HEK293T (cell line): Measurements from ENCODE around the gene DYNLRB1.
A peak's percentile ranks its signal among the peaks of the same experiment; 100 is the strongest.

Experiments
- CTCF ChIA-PET: fragments of 350-600 bp; formaldehyde crosslinking; extraction: SDS; loops from one replicate; lab custom pipeline; 2021; ENCODE audit warnings: antibody characterized with exemption, inconsistent platforms; lab: Yijun Ruan, JAX
- POLR2A ChIA-PET: fragments of 350-600 bp; formaldehyde crosslinking; extraction: SDS; loops from one replicate; lab custom pipeline; 2020; ENCODE audit warnings: antibody characterized with exemption, inconsistent platforms; lab: Yijun Ruan, JAX
- DNase-seq: peaks from one replicate; pipeline ENCODE4 v3.0.0; 2012; ENCODE audit warnings: mixed read lengths; ENCODE audit errors: extremely low spot score
- ARNT ChIP-seq: fragments of 450-650 bp; IDR thresholded peaks from 2 replicates; pipeline ENCODE4 v1.6.1; 2017; ENCODE audit warnings: mild to moderate bottlenecking
- BHLHE40 ChIP-seq: fragments of 450-650 bp; IDR thresholded peaks from 2 replicates; pipeline ENCODE4 v1.6.1; 2016; ENCODE audit warnings: mild to moderate bottlenecking, moderate library complexity, borderline replicate concordance
- CTBP1 ChIP-seq: fragments of 450-650 bp; IDR thresholded peaks from 2 replicates; pipeline ENCODE4 v1.6.1; 2016; ENCODE audit warnings: borderline replicate concordance
- ELF4 ChIP-seq: fragments of 450-650 bp; IDR thresholded peaks from 2 replicates; pipeline ENCODE4 v1.6.1; 2017; ENCODE audit warnings: antibody characterized with exemption
- FOXA1 ChIP-seq: fragments of 450-650 bp; IDR thresholded peaks from 2 replicates; pipeline ENCODE4 v1.6.1; 2016; ENCODE audit warnings: mild to moderate bottlenecking
- FOXK2 ChIP-seq: fragments of 450-650 bp; IDR thresholded peaks from 2 replicates; pipeline ENCODE4 v1.6.1; 2016; ENCODE audit warnings: mild to moderate bottlenecking
- FOXM1 ChIP-seq: fragments of 450-650 bp; IDR thresholded peaks from 2 replicates; pipeline ENCODE4 v1.6.1; 2017; ENCODE audit warnings: mild to moderate bottlenecking, borderline replicate concordance
- HDGF ChIP-seq: fragments of 450-650 bp; IDR thresholded peaks from 2 replicates; pipeline ENCODE4 v1.6.1; 2017; ENCODE audit warnings: antibody characterized with exemption, borderline replicate concordance
- L3MBTL2 ChIP-seq: fragments of 450-650 bp; conservative IDR thresholded peaks from 2 replicates; pipeline ENCODE4 v1.6.1; 2016; ENCODE audit warnings: mild to moderate bottlenecking
- LEF1 ChIP-seq: fragments of 450-650 bp; IDR thresholded peaks from 2 replicates; pipeline ENCODE4 v1.6.1; 2017; ENCODE audit warnings: mild to moderate bottlenecking, borderline replicate concordance
- NFRKB ChIP-seq: fragments of 450-650 bp; IDR thresholded peaks from 2 replicates; pipeline ENCODE4 v1.6.1; 2016; ENCODE audit warnings: mild to moderate bottlenecking, moderate library complexity
- PKNOX1 ChIP-seq: fragments of 450-650 bp; IDR thresholded peaks from 2 replicates; pipeline ENCODE4 v1.6.1; 2016
- SP1 ChIP-seq: fragments of 450-650 bp; IDR thresholded peaks from 2 replicates; pipeline ENCODE4 v1.6.1; 2017
- SUZ12 ChIP-seq: fragments of 450-650 bp; IDR thresholded peaks from 2 replicates; pipeline ENCODE4 v1.6.1; 2016; ENCODE audit warnings: mild to moderate bottlenecking
- TARDBP ChIP-seq: fragments of 450-650 bp; IDR thresholded peaks from 2 replicates; pipeline ENCODE4 v1.6.1; 2016
- ZNF384 ChIP-seq: fragments of 450-650 bp; IDR thresholded peaks from 2 replicates; pipeline ENCODE4 v1.6.1; 2016

Gene DYNLRB1

GRCh38 chr20:34522969-34523871 lies 7.0 kb downstream of the DYNLRB1 start:
- TF ChIP-seq ARNT: no peak
- no peak for TF ChIP-seq NFRKB
- TF ChIP-seq CTBP1: no peak
- TF ChIP-seq SP1: no peak
- TF ChIP-seq ELF4: no peak
- TF ChIP-seq BHLHE40: no peak
- TF ChIP-seq L3MBTL2: no peak
- no peak for TF ChIP-seq HDGF
- TF ChIP-seq FOXA1: no peak
- TF ChIP-seq PKNOX1: no peak
- TF ChIP-seq LEF1: no peak
- TF ChIP-seq SUZ12: no peak
- TF ChIP-seq FOXK2: no peak
- no peak for TF ChIP-seq ZNF384
- TF ChIP-seq FOXM1: no peak
- ChIA-PET POLR2A (interaction anchor here (0.9 kb wide), 1 partner anchor 211 kb away, joined by 3 read pairs; no protein-coding TSS in a partner anchor), CTCF (interaction anchor here (0.6 to 1.9 kb wide), 9 partner anchors 8 to 933 kb away, joined by 3 to 20 read pairs (median 3); partner anchors contain the start of gene ITCH)
- peak; percentile 68 for DNase-seq

GRCh38 chr20:34524426-34524825 lies 8.2 kb downstream of the DYNLRB1 start:
- TF ChIP-seq TARDBP: no peak
- no peak for TF ChIP-seq LEF1
- TF ChIP-seq L3MBTL2: no peak
- TF ChIP-seq PKNOX1: no peak
- TF ChIP-seq ARNT: no peak
- no peak for TF ChIP-seq FOXM1
- no peak for TF ChIP-seq HDGF
- no peak for TF ChIP-seq BHLHE40
- TF ChIP-seq CTBP1: no peak
- no peak for TF ChIP-seq FOXK2
- no peak for TF ChIP-seq ELF4
- TF ChIP-seq ZNF384: no peak
- TF ChIP-seq FOXA1: no peak
- TF ChIP-seq SUZ12: no peak
- no peak for TF ChIP-seq NFRKB
- no peak for TF ChIP-seq SP1
- ChIA-PET CTCF (interaction anchor here (1.3 kb wide), 1 partner anchor 13 kb away, joined by 3 read pairs; no protein-coding TSS in a partner anchor), POLR2A (interaction anchor here (2.3 kb wide), 1 partner anchor 9 kb away, joined by 14 read pairs; the partner anchor contains the start of gene DYNLRB1)
- no peak for DNase-seq

GRCh38 chr20:34525342-34525708 lies 9.1 kb downstream of the DYNLRB1 start:
- CTCF ChIA-PET: interaction anchor here (1.0 kb wide), 1 partner anchor 212 kb away, joined by 3 read pairs; no protein-coding TSS in a partner anchor
- TF ChIP-seq ZNF384 (no peak), CTBP1 (no peak), ELF4 (no peak), FOXM1 (no peak), SUZ12 (no peak), SP1 (no peak), LEF1 (no peak), BHLHE40 (no peak), PKNOX1 (no peak), FOXK2 (no peak), HDGF (no peak), ARNT (no peak), FOXA1 (no peak), NFRKB (no peak), L3MBTL2 (no peak), TARDBP (no peak)
- DNase-seq: no peak
- POLR2A ChIA-PET: interaction anchor here (2.3 kb wide), 1 partner anchor 10 kb away, joined by 14 read pairs; the partner anchor contains the start of gene DYNLRB1

- no peak for DNase-seq
- POLR2A ChIA-PET: interaction anchor here (2.3 kb wide), 1 partner anchor 10 kb away, joined by 14 read pairs; the partner anchor contains the start of gene DYNLRB1
- CTCF ChIA-PET: interaction anchor here (1.0 to 1.2 kb wide), 2 partner anchors 213 kb away, joined by 3 read pairs; no protein-coding TSS in a partner anchor
- no peak for TF ChIP-seq FOXK2
- TF ChIP-seq ELF4: no peak
- TF ChIP-seq CTBP1: no peak
- no peak for TF ChIP-seq ARNT
- no peak for TF ChIP-seq BHLHE40
These were observed 9.6 kb downstream of the DYNLRB1 start for GRCh38 chr20:34525709-34526416.

GRCh38 chr20:34526466-34526865 lies 10.2 kb downstream of the DYNLRB1 start:
- CTCF ChIA-PET: interaction anchor here (1.2 kb wide), 1 partner anchor 214 kb away, joined by 3 read pairs; no protein-coding TSS in a partner anchor
- no peak for DNase-seq
- TF ChIP-seq TARDBP (no peak), SUZ12 (no peak), HDGF (no peak), ELF4 (no peak), CTBP1 (no peak), PKNOX1 (no peak), SP1 (no peak)
- POLR2A ChIA-PET: interaction anchor here (1.0 kb wide), 1 partner anchor 11 kb away, joined by 3 read pairs; the partner anchor contains the start of gene DYNLRB1
